Measurements from ENCODE around the gene GART.

Gene GART

DNA sequence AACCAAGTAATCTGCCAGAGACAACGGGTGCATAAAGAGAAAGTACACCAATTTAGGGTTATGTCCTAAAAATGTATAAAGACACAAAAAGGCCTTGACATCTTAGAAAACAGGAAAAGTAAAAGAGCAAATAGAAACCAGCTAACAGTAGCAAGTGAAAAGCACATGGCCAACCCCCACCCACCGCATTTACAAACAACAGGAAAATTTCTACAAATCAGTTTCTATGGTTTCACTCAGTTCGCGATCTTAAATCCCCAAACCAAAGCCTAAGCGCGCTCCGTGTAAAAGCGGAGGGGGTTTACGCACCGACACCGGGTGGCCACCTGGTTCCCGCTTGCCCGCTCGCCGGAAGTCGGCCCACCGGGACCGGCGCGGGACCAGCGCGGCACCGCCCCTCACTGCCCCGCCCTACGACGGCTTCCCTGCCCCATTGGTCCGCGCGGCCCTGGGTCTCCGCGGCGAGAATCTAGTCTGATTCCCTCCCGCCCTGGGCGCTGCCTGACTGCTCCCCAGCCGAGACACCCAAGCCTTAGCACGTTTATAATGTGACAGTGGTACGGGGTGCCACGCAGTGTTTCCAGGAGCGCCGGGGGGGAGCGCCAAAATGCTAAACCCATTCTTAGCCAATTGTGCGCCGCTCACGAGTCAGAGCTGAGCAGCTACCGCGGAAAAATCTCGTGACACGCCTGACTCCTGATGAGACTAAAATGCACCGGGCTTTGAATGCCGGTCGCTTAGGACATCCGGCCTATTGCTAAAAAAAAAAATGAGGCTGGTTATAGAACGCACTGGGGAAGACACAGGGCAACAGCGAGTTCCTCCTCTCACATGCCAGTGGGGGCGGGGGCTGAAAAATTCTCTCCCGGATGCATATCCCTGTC, at the start of gene GART:
Gene GART (minus strand): TSS at position 362 of the 884 bp plus-strand sequence. CDS start 2,802 bp downstream, outside the sequence.
- peak within 1 kb of the TSS; percentile 78 for H3K4me3 ChIP-seq (ENCODE audit: low read depth, low read length)
- in situ Hi-C loops (cut with HindIII; ENCODE audit: low sequenced_read_pairs): no loop called here
- DNase-seq (ENCODE audit: low read depth): peak; percentile 32
- TF ChIP-seq, protein P1, sequence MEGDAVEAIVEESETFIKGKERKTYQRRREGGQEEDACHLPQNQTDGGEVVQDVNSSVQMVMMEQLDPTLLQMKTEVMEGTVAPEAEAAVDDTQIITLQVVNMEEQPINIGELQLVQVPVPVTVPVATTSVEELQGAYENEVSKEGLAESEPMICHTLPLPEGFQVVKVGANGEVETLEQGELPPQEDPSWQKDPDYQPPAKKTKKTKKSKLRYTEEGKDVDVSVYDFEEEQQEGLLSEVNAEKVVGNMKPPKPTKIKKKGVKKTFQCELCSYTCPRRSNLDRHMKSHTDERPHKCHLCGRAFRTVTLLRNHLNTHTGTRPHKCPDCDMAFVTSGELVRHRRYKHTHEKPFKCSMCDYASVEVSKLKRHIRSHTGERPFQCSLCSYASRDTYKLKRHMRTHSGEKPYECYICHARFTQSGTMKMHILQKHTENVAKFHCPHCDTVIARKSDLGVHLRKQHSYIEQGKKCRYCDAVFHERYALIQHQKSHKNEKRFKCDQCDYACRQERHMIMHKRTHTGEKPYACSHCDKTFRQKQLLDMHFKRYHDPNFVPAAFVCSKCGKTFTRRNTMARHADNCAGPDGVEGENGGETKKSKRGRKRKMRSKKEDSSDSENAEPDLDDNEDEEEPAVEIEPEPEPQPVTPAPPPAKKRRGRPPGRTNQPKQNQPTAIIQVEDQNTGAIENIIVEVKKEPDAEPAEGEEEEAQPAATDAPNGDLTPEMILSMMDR (IDR thresholded peaks at IDR 0.05; ENCODE audit: low read depth, low read length, missing control alignments): no peak

- TF ChIP-seq, protein P1 (IDR thresholded peaks at IDR 0.05; ENCODE audit: low read depth, low read length, missing control alignments): no peak
- DNase-seq (ENCODE audit: low read depth): peak; percentile 38
- peak within 1 kb of the TSS; percentile 79 for H3K4me3 ChIP-seq (ENCODE audit: low read depth, low read length)
- in situ Hi-C loops (cut with HindIII; ENCODE audit: low sequenced_read_pairs): no loop called here
These were observed 46.8 kb upstream of the GART start, which contains the start of gene DONSON for GRCh38 chr21:33588485-33589335. Gene DONSON (minus strand): TSS chr21:33588684. CDS start chr21:33588641, 43 bp downstream.

DNA sequence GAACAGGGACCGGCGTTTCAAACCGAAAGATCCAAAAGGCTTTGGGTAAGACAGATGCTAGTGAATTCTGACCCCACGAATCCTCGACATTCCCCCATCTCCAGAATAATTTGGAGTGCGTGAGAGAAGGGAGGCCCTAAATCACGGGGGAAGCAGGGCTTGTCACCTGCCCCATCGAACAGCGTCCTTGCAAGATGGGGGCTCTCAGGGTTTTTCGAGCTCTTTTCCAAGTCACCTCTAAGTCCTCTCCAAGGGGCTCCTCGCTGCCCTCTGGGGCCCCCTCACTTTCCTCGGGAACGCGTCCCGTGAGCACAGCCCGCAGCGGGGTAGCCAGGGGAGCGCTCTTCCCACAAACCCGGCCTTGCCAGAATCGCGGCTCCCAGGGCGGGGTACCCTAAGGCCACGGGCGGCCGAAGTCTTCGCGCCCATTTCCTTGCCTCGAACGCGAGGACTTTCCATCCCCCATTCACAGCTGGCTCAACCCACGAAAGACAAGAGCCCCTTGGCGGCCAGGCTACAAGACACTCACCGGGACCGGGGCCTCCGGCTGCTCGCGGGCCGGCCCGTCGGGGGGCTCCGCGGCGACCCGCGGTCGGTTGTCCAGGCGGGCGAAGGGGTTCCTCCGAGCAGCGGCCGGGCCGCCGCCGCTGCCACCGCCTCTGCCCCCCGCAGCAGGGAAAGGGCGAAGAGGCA, 46.0 kb upstream of the GART start:
- TF ChIP-seq, protein P1 (IDR thresholded peaks at IDR 0.05; ENCODE audit: low read depth, low read length, missing control alignments): no peak
- peak overlapping the region; percentile 79 for H3K4me3 ChIP-seq (ENCODE audit: low read depth, low read length)
- in situ Hi-C loops (cut with HindIII; ENCODE audit: low sequenced_read_pairs): no loop called here
- DNase-seq (ENCODE audit: low read depth): no peak

GRCh38 chr21:33586927-33587326, 45.0 kb upstream of the GART start:
- TF ChIP-seq, protein P1 (IDR thresholded peaks at IDR 0.05; ENCODE audit: low read depth, low read length, missing control alignments): no peak
- DNase-seq (ENCODE audit: low read depth): no peak
- H3K4me3 ChIP-seq (ENCODE audit: low read depth, low read length): peak overlapping the region; percentile 79
- in situ Hi-C loops (cut with HindIII; ENCODE audit: low sequenced_read_pairs): no loop called here

DNA sequence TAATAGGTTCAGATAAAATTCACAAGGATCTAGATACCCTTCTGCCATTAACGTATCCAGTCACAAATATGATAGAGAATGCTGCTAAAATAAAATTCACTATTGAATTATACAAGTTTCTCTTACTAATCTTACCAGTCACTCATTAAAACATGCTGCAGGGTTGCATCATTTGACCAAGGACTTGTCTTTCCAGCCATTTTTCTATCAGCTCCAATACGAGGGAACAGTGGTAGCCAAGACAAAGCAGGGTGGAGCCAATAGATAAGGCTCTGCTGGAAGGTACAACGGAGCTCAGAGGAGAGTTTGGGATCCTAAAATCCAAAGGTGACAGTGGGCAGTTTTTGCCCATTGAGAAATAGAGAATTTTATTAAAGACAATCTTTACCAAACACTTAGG, 42.5 kb upstream of the GART start:
- DNase-seq (ENCODE audit: low read depth): no peak
- TF ChIP-seq, protein P1 (IDR thresholded peaks at IDR 0.05; ENCODE audit: low read depth, low read length, missing control alignments): no peak
- H3K4me3 ChIP-seq (ENCODE audit: low read depth, low read length): no peak overlapping the region
- in situ Hi-C loops (cut with HindIII; ENCODE audit: low sequenced_read_pairs): no loop called here

All from astrocyte of the cerebellum (primary cell).